Measurements from ENCODE around the gene PLCG1.

- no peak for TF ChIP-seq POU5F1 (IDR thresholded peaks at IDR 0.05; ENCODE audit: low read depth, low read length)
- no peak for TF ChIP-seq CTCF (IDR thresholded peaks at IDR 0.05; ENCODE audit: control extremely low read depth in 1 of 3, insufficient read depth in 1 of 3, low read depth in 1 of 3, low read length in 3 of 3)
- no peak for TF ChIP-seq EZH2 (IDR thresholded peaks at IDR 0.05; ENCODE audit: low read depth, low read length, severe bottlenecking)
- no peak for TF ChIP-seq POLR2AphosphoS5 (IDR thresholded peaks at IDR 0.05; ENCODE audit: low read depth, low read length)
Measured at GRCh38 chr20:41178904-41179432, 41.6 kb downstream of the PLCG1 start.
